Measurements from ENCODE around the gene ARID1B. TPM values are rescaled to one million over a fixed set of nuclear protein-coding genes. Genes with fewer than 3 reads are reported as not detected.

Gene ARID1B
- total and polyA plus RNA-seq, 2 of the 13 experiments (the other 11 are each of a cell fraction or from before 2014, with no cell fraction given): 20.1 to 32.6 TPM

- BruUV-seq (replicated peaks): no TSS peak
- 98% methylated on average over 8 of the region's 8 CpGs for WGBS (ENCODE audit: low lambda C conversion rate)
- Histone ChIP-seq H3K9ac (ENCODE audit: insufficient read depth, low read depth, low read length) (no peak overlapping the region), H4K20me1 (ENCODE audit: insufficient read depth, low read length) (no peaks in the 10 kb centered on the region), H2AFZ (ENCODE audit: low read length) (no peak overlapping the region), H3K9me3 (ENCODE audit: low read length) (no peaks in the 10 kb centered on the region), H3K27me3 (ENCODE audit: control insufficient read depth in 1 of 2, insufficient read depth in 2 of 2, low read length in 2 of 2) (no peaks in the 10 kb centered on the region), H3K4me1 (ENCODE audit: insufficient read depth, low read length) (peaks cover 26% of the 10 kb centered on the region), H3K36me3 (replicated peaks in 1 of 2; ENCODE audit: control insufficient read depth in 1 of 2, insufficient read depth in 2 of 2, low read length in 2 of 2) (peaks cover 28 to 67% of the 10 kb centered on the region in 2 experiments), H3K79me2 (ENCODE audit: insufficient read depth, low read length) (no peaks in the 10 kb centered on the region), H3K4me3 (replicated peaks in 1 of 3; ENCODE audit: insufficient read depth in 1 of 3, low read depth in 2 of 3, low read length in 3 of 3) (no peak overlapping the region), H3K27ac (ENCODE audit: extremely low read length, insufficient read depth, low read length) (no peak overlapping the region), H3K4me2 (ENCODE audit: low read depth, low read length) (no peak overlapping the region)
- TF ChIP-seq SRY (CRISPR knock-in tag; IDR thresholded peaks at IDR 0.05) (no peak), MLLT10 (CRISPR knock-in tag; IDR thresholded peaks at IDR 0.05) (no peak), MED13 (CRISPR knock-in tag; IDR thresholded peaks at IDR 0.05) (no peak), SNAPC5 (CRISPR knock-in tag; IDR thresholded peaks at IDR 0.05; ENCODE audit: borderline replicate concordance) (no peak), SOX6 (IDR thresholded peaks at IDR 0.05) (no peak), SOX6 (CRISPR knock-in tag; IDR thresholded peaks at IDR 0.05) (no peak), TGIF2 (CRISPR knock-in tag; IDR thresholded peaks at IDR 0.05) (no peak), ZNF30 (CRISPR knock-in tag; IDR thresholded peaks at IDR 0.05) (no peak), ZFP90 (CRISPR knock-in tag; IDR thresholded peaks at IDR 0.05; ENCODE audit: borderline replicate concordance) (no peak), ATAD3A (CRISPR knock-in tag; IDR thresholded peaks at IDR 0.05) (no peak), SAFB2 (CRISPR knock-in tag; IDR thresholded peaks at IDR 0.05; ENCODE audit: borderline replicate concordance, low read depth) (no peak)
- ChIA-PET POLR2A (no interaction called here), CTCF (ENCODE audit: low intra/inter-chr PET ratio, low total read pairs) (no interaction called here)
- in situ Hi-C loops (cut with HindIII; ENCODE audit: extremely low pct_ligation_motif_present, low pct_unique_long_range_greater_than_20kb): loop anchor here (10.0 to 25.0 kb wide), 2 partner anchors 150 to 623 kb away; no protein-coding TSS in a partner anchor
- ATAC-seq (no peak), FAIRE-seq (no peak), DNase-seq (ENCODE audit: low spot score) (no peak)
- intact Hi-C loops (cut with micrococcal nuclease; ENCODE audit: unreplicated experiment): loop anchor here (2.0 kb wide), 1 partner anchor 620 kb away; no protein-coding TSS in a partner anchor
Observed at GRCh38 chr6:157185171-157185570, 408.0 kb downstream of the ARID1B start.
